GM19467 (cell line): ENCODE results near the gene COX19.
"Not testable (repeated sequence)": the region's sequence is repeated elsewhere in the genome, so short reads cannot be mapped to it uniquely, and the experiment has no call there.

ENCODE experiments used
- ATAC-seq: cut with Tn5 transposase; IDR thresholded peaks from one replicate; pipeline ENCODE4 v1.9.1; 2021; ENCODE audit warnings: mild to moderate bottlenecking, moderate library complexity; ENCODE audit not compliant: unreplicated experiment

COX19 gene

GRCh38 chr7:949021-949934 lies 26.1 kb downstream of the COX19 start:
- ATAC-seq = no peak

- no peak for ATAC-seq
Measured at GRCh38 chr7:947391-948210, 27.7 kb downstream of the COX19 start.

- no peak for ATAC-seq
Measured at GRCh38 chr7:946256-946996, 28.9 kb downstream of the COX19 start.

- no peak for ATAC-seq
Measured at GRCh38 chr7:945556-946255, 29.6 kb downstream of the COX19 start.

GRCh38 chr7:945147-945555 lies 30.2 kb downstream of the COX19 start:
- ATAC-seq = no peak

- no peak for ATAC-seq
Measured at GRCh38 chr7:944744-945143, 30.6 kb downstream of the COX19 start.

GRCh38 chr7:943793-944192 lies 31.6 kb downstream of the COX19 start:
- ATAC-seq = not testable (repeated sequence)

GRCh38 chr7:940599-941408 lies 34.5 kb downstream of the COX19 start:
- ATAC-seq = no peak

GRCh38 chr7:939843-940242 lies 35.5 kb downstream of the COX19 start:
- no peak for ATAC-seq

GRCh38 chr7:938546-939185 lies 36.7 kb downstream of the COX19 start:
- no peak for ATAC-seq

GRCh38 chr7:937856-938484 lies 37.4 kb downstream of the COX19 start:
- no peak for ATAC-seq

GRCh38 chr7:936386-937054 lies 38.8 kb downstream of the COX19 start:
- peak; percentile 87 for ATAC-seq

GRCh38 chr7:935874-936385 lies 39.4 kb downstream of the COX19 start:
- no peak for ATAC-seq

GRCh38 chr7:935164-935873 lies 40.0 kb downstream of the COX19 start:
- no peak for ATAC-seq

GRCh38 chr7:934469-935163 lies 40.7 kb downstream of the COX19 start:
- no peak for ATAC-seq

- ATAC-seq = no peak
Measured at GRCh38 chr7:932651-932975, 42.7 kb downstream of the COX19 start.
